Cardiac fibroblast (primary cell): ENCODE data around the gene SEMA6B.

Experiments
- DNase-seq, 2 donors: peaks; one replicate each; pipeline versions ENCODE4 v3.0.0 to v3.0.0-alpha.2; 2010; ENCODE audit warnings: low read depth in 2 of 2
- H3K4me3 ChIP-seq, 2 donors: replicated peaks in 1 of 2; 1 replicate in 1 of 2; 2 replicates in 1 of 2; pipeline ENCODE4 v1.5.1; 2011; ENCODE audit warnings: low read depth in 2 of 2, low read length in 2 of 2, mild to moderate bottlenecking in 2 of 2, moderate library complexity in 1 of 2
- CTCF ChIP-seq: IDR thresholded peaks from one replicate; pipeline ENCODE4 v1.5.1; 2011; ENCODE audit warnings: low read depth, mild to moderate bottlenecking, low read length, inconsistent platforms

The SEMA6B gene

GRCh38 chr19:4559569-4559968 is at the start of gene SEMA6B:
SEMA6B (minus strand) TSS chr19:4559684; CDS start chr19:4558457, 1,227 bp downstream.
- DNase-seq, result peak; percentile 63 to 69
- no peak for TF ChIP-seq CTCF
- H3K4me3 ChIP-seq, result peak within 1 kb of the TSS in 1 of 2 donors; percentile 52

GRCh38 chr19:4606921-4607678 is 47.6 kb upstream of the SEMA6B start:
- TF ChIP-seq CTCF, result no peak
- peak in 1 of 2 donors; percentile 70 for DNase-seq
- H3K4me3 ChIP-seq, result no peak overlapping the region

GRCh38 chr19:4606181-4606580 is 46.7 kb upstream of the SEMA6B start:
- TF ChIP-seq CTCF, result no peak
- H3K4me3 ChIP-seq, result no peak overlapping the region
- no peak for DNase-seq

GRCh38 chr19:4604912-4605311 is 45.4 kb upstream of the SEMA6B start:
- no peak for DNase-seq
- no peak for TF ChIP-seq CTCF
- no peak overlapping the region for H3K4me3 ChIP-seq

GRCh38 chr19:4602915-4603314 is 43.4 kb upstream of the SEMA6B start:
- DNase-seq, result no peak
- no peak for TF ChIP-seq CTCF
- no peak overlapping the region for H3K4me3 ChIP-seq

- TF ChIP-seq CTCF, result no peak
- no peak overlapping the region for H3K4me3 ChIP-seq
- no peak for DNase-seq
Measured at GRCh38 chr19:4602173-4602788, 42.8 kb upstream of the SEMA6B start.

GRCh38 chr19:4600893-4601292 is 41.4 kb upstream of the SEMA6B start:
- H3K4me3 ChIP-seq, result no peak overlapping the region
- DNase-seq, result no peak
- no peak for TF ChIP-seq CTCF
